AG10803 (cell line): ENCODE data around the gene SHISA6.
"Not testable (repeated sequence)": the region's sequence is repeated elsewhere in the genome, so short reads cannot be mapped to it uniquely, and the experiment has no call there.

ENCODE experiments used
- DNase-seq: peaks from one replicate; pipeline ENCODE4 v3.0.0; 2010; ENCODE audit warnings: low read depth
- H3K4me3 ChIP-seq: 2 replicates; pipeline ENCODE4 v1.5.1; 2011; ENCODE audit warnings: mild to moderate bottlenecking, low read length, control low read depth
- TF ChIP-seq, protein P1 (sequence below): conservative IDR thresholded peaks from 2 replicates; pipeline ENCODE4 v1.5.1; 2011; ENCODE audit warnings: mild to moderate bottlenecking, low read length, control low read depth, inconsistent platforms

The SHISA6 gene

DNA sequence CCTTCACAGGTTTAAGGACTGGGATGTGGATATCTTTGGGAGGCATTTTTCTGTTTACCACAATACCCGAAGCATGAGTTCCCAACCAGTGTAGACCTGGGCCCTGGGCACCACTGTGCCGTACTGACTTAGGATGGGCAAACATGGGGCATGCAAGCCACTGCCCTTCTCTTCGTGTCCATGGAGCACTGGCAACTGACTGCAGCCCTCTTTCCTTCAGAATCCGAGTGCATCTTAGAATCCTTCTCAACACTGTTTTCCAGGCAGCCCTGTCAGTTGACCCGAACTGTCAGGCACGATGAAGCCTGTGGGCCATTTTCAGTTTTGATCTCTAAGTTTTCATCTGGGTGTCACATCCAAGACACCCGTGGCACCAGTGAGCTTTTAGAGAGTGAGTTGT lies 59.2 kb downstream of the SHISA6 start:
- no peak overlapping the region for H3K4me3 ChIP-seq
- TF ChIP-seq, protein P1, sequence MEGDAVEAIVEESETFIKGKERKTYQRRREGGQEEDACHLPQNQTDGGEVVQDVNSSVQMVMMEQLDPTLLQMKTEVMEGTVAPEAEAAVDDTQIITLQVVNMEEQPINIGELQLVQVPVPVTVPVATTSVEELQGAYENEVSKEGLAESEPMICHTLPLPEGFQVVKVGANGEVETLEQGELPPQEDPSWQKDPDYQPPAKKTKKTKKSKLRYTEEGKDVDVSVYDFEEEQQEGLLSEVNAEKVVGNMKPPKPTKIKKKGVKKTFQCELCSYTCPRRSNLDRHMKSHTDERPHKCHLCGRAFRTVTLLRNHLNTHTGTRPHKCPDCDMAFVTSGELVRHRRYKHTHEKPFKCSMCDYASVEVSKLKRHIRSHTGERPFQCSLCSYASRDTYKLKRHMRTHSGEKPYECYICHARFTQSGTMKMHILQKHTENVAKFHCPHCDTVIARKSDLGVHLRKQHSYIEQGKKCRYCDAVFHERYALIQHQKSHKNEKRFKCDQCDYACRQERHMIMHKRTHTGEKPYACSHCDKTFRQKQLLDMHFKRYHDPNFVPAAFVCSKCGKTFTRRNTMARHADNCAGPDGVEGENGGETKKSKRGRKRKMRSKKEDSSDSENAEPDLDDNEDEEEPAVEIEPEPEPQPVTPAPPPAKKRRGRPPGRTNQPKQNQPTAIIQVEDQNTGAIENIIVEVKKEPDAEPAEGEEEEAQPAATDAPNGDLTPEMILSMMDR, result no peak
- no peak for DNase-seq

- DNase-seq, result no peak
- TF ChIP-seq, protein P1, result no peak
- H3K4me3 ChIP-seq, result no peak overlapping the region
Measured at GRCh38 chr17:11300738-11301137, 59.7 kb downstream of the SHISA6 start.

- not testable (repeated sequence) for DNase-seq, H3K4me3 ChIP-seq
Measured at GRCh38 chr17:11301874-11302273, 60.9 kb downstream of the SHISA6 start.

DNA sequence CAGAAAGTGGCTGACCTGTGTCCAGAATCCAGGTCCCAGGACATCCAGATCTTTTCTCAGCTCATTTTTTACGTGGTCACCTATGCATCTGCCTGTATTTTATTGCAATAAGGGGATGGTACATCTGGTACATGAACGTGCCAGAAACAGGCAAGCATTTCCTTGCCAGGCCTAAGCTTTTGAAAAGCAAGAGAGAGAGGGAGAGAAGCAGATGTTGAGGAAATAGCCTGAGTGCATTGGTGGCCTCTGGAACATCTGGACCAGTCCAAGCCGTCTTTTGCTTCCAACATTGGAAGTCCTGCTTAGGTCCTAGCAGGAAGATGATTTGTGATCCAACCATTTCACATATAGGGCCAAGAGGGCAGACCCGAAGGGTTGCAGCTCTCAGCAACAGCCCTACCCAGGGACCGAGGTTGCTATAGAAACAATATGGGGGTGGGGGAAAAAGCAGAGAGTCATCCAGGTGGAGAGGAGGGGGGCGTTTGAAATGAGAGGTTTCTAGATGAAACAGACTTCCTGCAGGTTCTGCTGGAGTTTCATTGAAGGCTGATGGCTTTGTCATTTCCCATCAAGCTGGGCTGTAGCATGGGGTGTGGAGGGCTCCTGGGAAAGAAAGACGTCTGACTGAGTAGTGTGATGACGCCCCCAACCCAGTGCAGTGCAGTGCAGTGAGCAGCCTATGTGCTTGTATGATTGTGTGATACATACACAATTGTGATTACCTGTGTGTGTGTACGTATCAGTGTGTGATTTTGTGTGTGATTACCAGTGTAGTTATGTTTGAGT lies 61.6 kb downstream of the SHISA6 start:
- TF ChIP-seq, protein P1, result no peak
- DNase-seq, result no peak
- no peak overlapping the region for H3K4me3 ChIP-seq

DNA sequence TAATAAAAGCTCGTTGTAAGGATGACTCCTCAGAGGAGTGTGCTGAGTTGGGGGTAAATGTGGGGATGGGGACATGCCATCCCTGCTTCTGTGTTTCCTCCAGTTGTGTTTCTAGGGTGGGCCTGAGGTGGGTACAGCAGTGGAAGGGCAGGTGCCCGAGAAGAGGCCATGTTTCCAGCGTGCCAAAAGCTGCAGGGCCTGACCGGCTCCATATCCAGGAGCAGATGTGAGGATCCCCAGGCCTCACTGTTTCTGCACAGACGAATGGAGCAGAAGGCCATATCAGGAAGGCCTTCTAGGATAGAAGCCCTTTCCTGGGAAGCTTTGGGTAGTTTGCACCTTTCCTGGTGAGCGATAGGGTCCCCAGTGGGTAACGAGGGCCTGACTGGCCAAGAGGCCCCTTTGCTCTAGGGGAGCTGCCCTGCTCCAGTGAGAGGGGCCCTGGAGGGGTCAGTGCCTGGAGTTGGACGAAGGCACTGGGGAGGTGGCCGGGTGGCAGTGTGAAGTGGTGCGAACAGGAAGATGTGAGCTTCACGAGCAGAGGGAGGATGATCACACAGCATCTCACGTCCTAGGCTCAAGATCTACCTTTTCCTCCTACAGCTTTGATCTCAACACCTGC lies 62.9 kb downstream of the SHISA6 start:
- no peak for DNase-seq
- TF ChIP-seq, protein P1, result no peak
- H3K4me3 ChIP-seq, result no peak overlapping the region

- no peak overlapping the region for H3K4me3 ChIP-seq
- TF ChIP-seq, protein P1, result no peak
- DNase-seq, result no peak
Measured at GRCh38 chr17:11304568-11304967, 63.6 kb downstream of the SHISA6 start.

- no peak for DNase-seq
- no peak overlapping the region for H3K4me3 ChIP-seq
- TF ChIP-seq, protein P1, result no peak
Measured at GRCh38 chr17:11305524-11305923, 64.5 kb downstream of the SHISA6 start.
